Smooth muscle cell (in vitro differentiated cells): Measurements from ENCODE around the gene SEMA5B. TPM values are rescaled to one million over a fixed set of nuclear protein-coding genes. Genes with fewer than 3 reads are reported as not detected.

Experiments
- DNase-seq: peaks from one replicate; lab custom pipeline; 2025; ENCODE audit not compliant: unreplicated experiment; lab: John Stamatoyannopoulos, UW
- H2AFZ ChIP-seq: fragments of 200-600 bp; sonication (generic); 2 replicates; pipeline ENCODE4 v1.6.0; 2016; ENCODE audit warnings: antibody characterized with exemption, low read depth, mild to moderate bottlenecking
- H3F3A ChIP-seq: fragments of 200-600 bp; sonication (generic); 2 replicates; pipeline ENCODE4 v1.6.0; 2017; ENCODE audit warnings: antibody characterized with exemption, low read depth
- H3K27ac ChIP-seq: fragments of 200-600 bp; sonication (generic); 2 replicates; pipeline ENCODE4 v1.5.1; 2016; ENCODE audit warnings: low read depth, mild to moderate bottlenecking
- H3K27me3 ChIP-seq: fragments of 200-600 bp; sonication (generic); 2 replicates; pipeline ENCODE4 v1.6.1; 2016; ENCODE audit warnings: low read depth, mild to moderate bottlenecking
- H3K36me3 ChIP-seq: fragments of 200-600 bp; sonication (generic); 2 replicates; pipeline ENCODE4 v1.5.1; 2016; ENCODE audit warnings: low read depth
- H3K4me1 ChIP-seq: fragments of 200-600 bp; sonication (generic); 2 replicates; pipeline ENCODE4 v1.5.1; 2016; ENCODE audit warnings: low read depth
- H3K4me2 ChIP-seq: fragments of 200-600 bp; sonication (generic); 2 replicates; pipeline ENCODE4 v1.6.0; 2016; ENCODE audit warnings: mild to moderate bottlenecking
- H3K4me3 ChIP-seq: fragments of 200-600 bp; sonication (generic); 2 replicates; pipeline ENCODE4 v1.5.1; 2016; ENCODE audit warnings: mild to moderate bottlenecking
- H3K79me2 ChIP-seq: fragments of 200-600 bp; sonication (generic); 2 replicates; pipeline ENCODE4 v1.6.0; 2016; ENCODE audit warnings: low read depth, mild to moderate bottlenecking
- H3K9ac ChIP-seq: fragments of 200-600 bp; sonication (generic); 2 replicates; pipeline ENCODE4 v1.6.0; 2016; ENCODE audit warnings: low read depth
- H3K9me3 ChIP-seq: fragments of 200-600 bp; sonication (generic); replicated peaks from 2 replicates; pipeline ENCODE4 v1.5.1; 2016; ENCODE audit warnings: low read depth
- H4K20me1 ChIP-seq: fragments of 200-600 bp; sonication (generic); 2 replicates; pipeline ENCODE4 v1.6.0; 2016; ENCODE audit warnings: low read depth
- CTCF ChIP-seq: fragments of 200-600 bp; sonication (generic); IDR thresholded peaks from 2 replicates; pipeline ENCODE4 v1.5.1; 2017; ENCODE audit warnings: borderline replicate concordance, mild to moderate bottlenecking, antibody characterized with exemption; ENCODE audit not compliant: insufficient read depth, poor library complexity, severe bottlenecking
- WGBS: methylation state at CpG from one replicate; pipeline ENCODE4 v1.1.7; 2016; ENCODE audit warnings: low lambda C conversion rate; 5-methylcytosine and 5-hydroxymethylcytosine counted together
- polyA plus RNA-seq: library from polyadenylated mRNA; unstranded; fragments of >200 nt; fragmentation: Nextera tagmentation; extraction: Ambion mirVana; gene quantifications from 2 replicates; pipeline ENCODE4 v1.2.1, GENCODE V29; 2016
- total RNA-seq: library from RNA; depleted of rRNA; stranded (reverse); fragments of >200 nt; gene quantifications from 2 replicates; pipeline ENCODE4 v1.2.3, GENCODE V29; 2014

SEMA5B gene
- total and polyA plus RNA-seq, 2 experiments from 2014 or later = not detected

- H3K9ac ChIP-seq = no peak overlapping the region
- H4K20me1 ChIP-seq = no peaks in the 10 kb centered on the region
- H2AFZ ChIP-seq = no peak overlapping the region
- no peaks in the 10 kb centered on the region for H3K36me3 ChIP-seq
- H3K27me3 ChIP-seq = no peaks in the 10 kb centered on the region
- no peaks in the 10 kb centered on the region for H3K79me2 ChIP-seq
- no peaks in the 10 kb centered on the region for H3F3A ChIP-seq
- H3K4me2 ChIP-seq = no peak overlapping the region
- H3K9me3 ChIP-seq = no peaks in the 10 kb centered on the region
- no peak overlapping the region for H3K4me3 ChIP-seq
- peak; percentile 35 for DNase-seq
- peak; percentile 97 for TF ChIP-seq CTCF
- H3K4me1 ChIP-seq = peaks cover 11% of the 10 kb centered on the region
- WGBS = 42% methylated on average over 23 of the region's 23 CpGs
- no peak overlapping the region for H3K27ac ChIP-seq
Measured at GRCh38 chr3:122942937-122943827, 84.4 kb downstream of the SEMA5B start.

- Histone ChIP-seq H2AFZ (no peak overlapping the region), H3K9ac (no peak overlapping the region), H3F3A (no peaks in the 10 kb centered on the region), H4K20me1 (no peaks in the 10 kb centered on the region), H3K9me3 (no peaks in the 10 kb centered on the region), H3K27me3 (no peaks in the 10 kb centered on the region), H3K4me3 (no peak overlapping the region), H3K4me1 (peaks cover 8% of the 10 kb centered on the region), H3K27ac (no peak overlapping the region), H3K79me2 (no peaks in the 10 kb centered on the region), H3K36me3 (no peaks in the 10 kb centered on the region), H3K4me2 (no peak overlapping the region)
- no peak for TF ChIP-seq CTCF
- DNase-seq = no peak
- WGBS = 88% methylated on average over 3 of the region's 3 CpGs
Measured at GRCh38 chr3:122942239-122942638, 85.3 kb downstream of the SEMA5B start.

GRCh38 chr3:122941228-122942206 is 86.0 kb downstream of the SEMA5B start:
- Histone ChIP-seq H3K27ac (no peak overlapping the region), H3K9ac (no peak overlapping the region), H3K36me3 (no peaks in the 10 kb centered on the region), H3K79me2 (no peaks in the 10 kb centered on the region), H3F3A (no peaks in the 10 kb centered on the region), H3K4me1 (peaks cover under 1% of the 10 kb centered on the region), H4K20me1 (no peaks in the 10 kb centered on the region), H3K27me3 (no peaks in the 10 kb centered on the region), H2AFZ (no peak overlapping the region), H3K9me3 (no peaks in the 10 kb centered on the region), H3K4me3 (no peak overlapping the region), H3K4me2 (no peak overlapping the region)
- peak; percentile 39 for TF ChIP-seq CTCF
- DNase-seq = no peak
- WGBS = 94% methylated on average over 6 of the region's 6 CpGs
